WTC11 (cell line): Measurements from ENCODE around the gene CA5A. TPM values are rescaled to one million over a fixed set of nuclear protein-coding genes. Genes with fewer than 3 reads are reported as not detected.
"Not testable (repeated sequence)": the region's sequence is repeated elsewhere in the genome, so short reads cannot be mapped to it uniquely, and the experiment has no call there.

ENCODE experiments used
- ATAC-seq: fragments of 200-7000 bp; cut with Tn5 transposase; 2 replicates; pipeline ENCODE4 v1.10.0; 2021; ENCODE audit warnings: mild to moderate bottlenecking, moderate library complexity
- CTCF ChIA-PET: fragments of 300-600 bp; sonication (Branson Sonifier 250); formaldehyde crosslinking; loops from one replicate; lab custom pipeline; 2021; ENCODE audit warnings: antibody characterized with exemption; lab: Charles Lee
- POLR2A ChIA-PET: fragments of 350-600 bp; sonication (Branson Sonifier 250); formaldehyde crosslinking; loops from one replicate; lab custom pipeline; 2021; ENCODE audit warnings: antibody characterized with exemption; lab: Charles Lee
- DNase-seq: peaks from one replicate; pipeline ENCODE4 v3.0.0; 2021; ENCODE audit warnings: low spot score
- H3K27ac Mint-ChIP-seq: 2 replicates; pipeline ENCODE4 v1.8.0; 2021; ENCODE audit warnings: mixed read lengths
- H3K27me3 Mint-ChIP-seq: 2 replicates; pipeline ENCODE4 v1.8.0; 2021; ENCODE audit warnings: low read depth, mild to moderate bottlenecking, moderate library complexity, mixed read lengths
- H3K36me3 Mint-ChIP-seq: 2 replicates; pipeline ENCODE4 v1.8.0; 2021; ENCODE audit warnings: mixed read lengths
- H3K4me1 Mint-ChIP-seq: 2 replicates; pipeline ENCODE4 v1.8.0; 2022; ENCODE audit warnings: mixed read lengths
- H3K4me3 Mint-ChIP-seq: 2 replicates; pipeline ENCODE4 v1.8.0; 2021; ENCODE audit warnings: mild to moderate bottlenecking, moderate library complexity, mixed read lengths
- H3K9me3 Mint-ChIP-seq: 2 replicates; pipeline ENCODE4 v1.8.0; 2021; ENCODE audit warnings: mixed read lengths
- CREB1 ChIP-seq: sonication (generic); formaldehyde crosslinking; IDR thresholded peaks from 2 replicates; pipeline ENCODE4 v1.8.0; 2023; ENCODE audit warnings: mild to moderate bottlenecking, missing genetic modification reagents
- GRHL2 ChIP-seq: fragments of 250-450 bp; sonication (Bioruptor Pico); IDR thresholded peaks from 2 replicates; pipeline ENCODE4 v1.8.0; 2022; ENCODE audit warnings: mild to moderate bottlenecking, moderate library complexity; ENCODE audit not compliant: insufficient replicate concordance, severe bottlenecking
- TCF7 ChIP-seq: sonication (generic); formaldehyde crosslinking; IDR thresholded peaks from 2 replicates; pipeline ENCODE4 v1.8.0; 2022; ENCODE audit warnings: mild to moderate bottlenecking, low read depth, missing genetic modification reagents, moderate library complexity
- ZNF138 ChIP-seq: sonication (generic); formaldehyde crosslinking; conservative IDR thresholded peaks from 2 replicates; pipeline ENCODE4 v1.8.1; 2022; ENCODE audit warnings: mild to moderate bottlenecking, moderate library complexity, missing genetic modification reagents
- ZNF232 ChIP-seq: sonication (generic); formaldehyde crosslinking; IDR thresholded peaks from 2 replicates; pipeline ENCODE4 v1.8.0; 2022; ENCODE audit warnings: mild to moderate bottlenecking, missing genetic modification reagents
- total RNA-seq: library from RNA; stranded (reverse); gene quantifications from 3 replicates; pipeline ENCODE4 v1.2.3, GENCODE V29; 2021
- TF ChIP-seq, protein P1 (sequence below): sonication (generic); formaldehyde crosslinking; IDR thresholded peaks from 2 replicates; pipeline ENCODE4 v1.8.0; 2022; ENCODE audit warnings: missing genetic modification reagents
- TF ChIP-seq, protein P2 (sequence below): sonication (generic); formaldehyde crosslinking; IDR thresholded peaks from 2 replicates; pipeline ENCODE4 v1.8.1; 2023; ENCODE audit warnings: mild to moderate bottlenecking, missing genetic modification reagents
- TF ChIP-seq, protein P3 (sequence below): sonication (generic); formaldehyde crosslinking; IDR thresholded peaks from 2 replicates; pipeline ENCODE4 v1.8.1; 2022; ENCODE audit warnings: mild to moderate bottlenecking, missing genetic modification reagents, moderate library complexity, borderline replicate concordance
- TF ChIP-seq, protein P4 (sequence below): sonication (generic); formaldehyde crosslinking; IDR thresholded peaks from 2 replicates; pipeline ENCODE4 v1.8.0; 2023; ENCODE audit warnings: missing genetic modification reagents, mild to moderate bottlenecking, borderline replicate concordance

CA5A gene
- total RNA-seq, 1 experiment from 2014 or later, result not detected

DNA sequence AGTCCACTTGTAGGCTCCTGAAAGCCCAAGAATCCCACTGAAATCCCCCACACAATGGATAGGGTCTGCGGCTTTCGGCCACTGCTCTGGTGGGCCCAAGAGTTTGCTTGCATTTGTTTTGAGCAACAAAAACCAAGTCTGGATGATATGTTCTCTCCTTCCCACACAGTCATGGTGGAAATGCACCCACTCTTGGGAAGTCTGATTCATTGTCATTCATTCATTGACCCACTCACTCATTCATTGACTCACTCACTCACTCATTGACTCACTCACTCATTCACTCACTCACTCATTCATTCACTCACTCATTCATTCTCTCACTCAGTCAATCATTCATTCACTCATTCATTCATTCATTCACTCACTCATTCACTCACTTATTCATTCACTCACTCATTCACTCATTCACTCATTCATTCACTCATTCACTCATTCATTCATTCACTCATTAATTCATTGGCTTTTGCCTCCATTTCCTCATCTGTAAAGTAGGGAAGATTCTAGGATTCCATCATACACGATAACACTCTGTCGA is 2.2 kb upstream of the CA5A start (continued):
- TF ChIP-seq, protein P1, sequence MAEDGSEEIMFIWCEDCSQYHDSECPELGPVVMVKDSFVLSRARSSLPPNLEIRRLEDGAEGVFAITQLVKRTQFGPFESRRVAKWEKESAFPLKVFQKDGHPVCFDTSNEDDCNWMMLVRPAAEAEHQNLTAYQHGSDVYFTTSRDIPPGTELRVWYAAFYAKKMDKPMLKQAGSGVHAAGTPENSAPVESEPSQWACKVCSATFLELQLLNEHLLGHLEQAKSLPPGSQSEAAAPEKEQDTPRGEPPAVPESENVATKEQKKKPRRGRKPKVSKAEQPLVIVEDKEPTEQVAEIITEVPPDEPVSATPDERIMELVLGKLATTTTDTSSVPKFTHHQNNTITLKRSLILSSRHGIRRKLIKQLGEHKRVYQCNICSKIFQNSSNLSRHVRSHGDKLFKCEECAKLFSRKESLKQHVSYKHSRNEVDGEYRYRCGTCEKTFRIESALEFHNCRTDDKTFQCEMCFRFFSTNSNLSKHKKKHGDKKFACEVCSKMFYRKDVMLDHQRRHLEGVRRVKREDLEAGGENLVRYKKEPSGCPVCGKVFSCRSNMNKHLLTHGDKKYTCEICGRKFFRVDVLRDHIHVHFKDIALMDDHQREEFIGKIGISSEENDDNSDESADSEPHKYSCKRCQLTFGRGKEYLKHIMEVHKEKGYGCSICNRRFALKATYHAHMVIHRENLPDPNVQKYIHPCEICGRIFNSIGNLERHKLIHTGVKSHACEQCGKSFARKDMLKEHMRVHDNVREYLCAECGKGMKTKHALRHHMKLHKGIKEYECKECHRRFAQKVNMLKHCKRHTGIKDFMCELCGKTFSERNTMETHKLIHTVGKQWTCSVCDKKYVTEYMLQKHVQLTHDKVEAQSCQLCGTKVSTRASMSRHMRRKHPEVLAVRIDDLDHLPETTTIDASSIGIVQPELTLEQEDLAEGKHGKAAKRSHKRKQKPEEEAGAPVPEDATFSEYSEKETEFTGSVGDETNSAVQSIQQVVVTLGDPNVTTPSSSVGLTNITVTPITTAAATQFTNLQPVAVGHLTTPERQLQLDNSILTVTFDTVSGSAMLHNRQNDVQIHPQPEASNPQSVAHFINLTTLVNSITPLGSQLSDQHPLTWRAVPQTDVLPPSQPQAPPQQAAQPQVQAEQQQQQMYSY, result no peak
- no peak for TF ChIP-seq TCF7 (CRISPR knock-in tag)
- TF ChIP-seq ZNF138 (CRISPR knock-in tag), result no peak
- no peak for TF ChIP-seq GRHL2 (CRISPR knock-in tag)
- TF ChIP-seq, protein P2, sequence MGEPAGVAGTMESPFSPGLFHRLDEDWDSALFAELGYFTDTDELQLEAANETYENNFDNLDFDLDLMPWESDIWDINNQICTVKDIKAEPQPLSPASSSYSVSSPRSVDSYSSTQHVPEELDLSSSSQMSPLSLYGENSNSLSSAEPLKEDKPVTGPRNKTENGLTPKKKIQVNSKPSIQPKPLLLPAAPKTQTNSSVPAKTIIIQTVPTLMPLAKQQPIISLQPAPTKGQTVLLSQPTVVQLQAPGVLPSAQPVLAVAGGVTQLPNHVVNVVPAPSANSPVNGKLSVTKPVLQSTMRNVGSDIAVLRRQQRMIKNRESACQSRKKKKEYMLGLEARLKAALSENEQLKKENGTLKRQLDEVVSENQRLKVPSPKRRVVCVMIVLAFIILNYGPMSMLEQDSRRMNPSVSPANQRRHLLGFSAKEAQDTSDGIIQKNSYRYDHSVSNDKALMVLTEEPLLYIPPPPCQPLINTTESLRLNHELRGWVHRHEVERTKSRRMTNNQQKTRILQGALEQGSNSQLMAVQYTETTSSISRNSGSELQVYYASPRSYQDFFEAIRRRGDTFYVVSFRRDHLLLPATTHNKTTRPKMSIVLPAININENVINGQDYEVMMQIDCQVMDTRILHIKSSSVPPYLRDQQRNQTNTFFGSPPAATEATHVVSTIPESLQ, result no peak
- TF ChIP-seq, protein P3, sequence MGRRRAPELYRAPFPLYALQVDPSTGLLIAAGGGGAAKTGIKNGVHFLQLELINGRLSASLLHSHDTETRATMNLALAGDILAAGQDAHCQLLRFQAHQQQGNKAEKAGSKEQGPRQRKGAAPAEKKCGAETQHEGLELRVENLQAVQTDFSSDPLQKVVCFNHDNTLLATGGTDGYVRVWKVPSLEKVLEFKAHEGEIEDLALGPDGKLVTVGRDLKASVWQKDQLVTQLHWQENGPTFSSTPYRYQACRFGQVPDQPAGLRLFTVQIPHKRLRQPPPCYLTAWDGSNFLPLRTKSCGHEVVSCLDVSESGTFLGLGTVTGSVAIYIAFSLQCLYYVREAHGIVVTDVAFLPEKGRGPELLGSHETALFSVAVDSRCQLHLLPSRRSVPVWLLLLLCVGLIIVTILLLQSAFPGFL (CRISPR knock-in tag), result no peak
- TF ChIP-seq ZNF232 (CRISPR knock-in tag), result no peak
- TF ChIP-seq, protein P4, sequence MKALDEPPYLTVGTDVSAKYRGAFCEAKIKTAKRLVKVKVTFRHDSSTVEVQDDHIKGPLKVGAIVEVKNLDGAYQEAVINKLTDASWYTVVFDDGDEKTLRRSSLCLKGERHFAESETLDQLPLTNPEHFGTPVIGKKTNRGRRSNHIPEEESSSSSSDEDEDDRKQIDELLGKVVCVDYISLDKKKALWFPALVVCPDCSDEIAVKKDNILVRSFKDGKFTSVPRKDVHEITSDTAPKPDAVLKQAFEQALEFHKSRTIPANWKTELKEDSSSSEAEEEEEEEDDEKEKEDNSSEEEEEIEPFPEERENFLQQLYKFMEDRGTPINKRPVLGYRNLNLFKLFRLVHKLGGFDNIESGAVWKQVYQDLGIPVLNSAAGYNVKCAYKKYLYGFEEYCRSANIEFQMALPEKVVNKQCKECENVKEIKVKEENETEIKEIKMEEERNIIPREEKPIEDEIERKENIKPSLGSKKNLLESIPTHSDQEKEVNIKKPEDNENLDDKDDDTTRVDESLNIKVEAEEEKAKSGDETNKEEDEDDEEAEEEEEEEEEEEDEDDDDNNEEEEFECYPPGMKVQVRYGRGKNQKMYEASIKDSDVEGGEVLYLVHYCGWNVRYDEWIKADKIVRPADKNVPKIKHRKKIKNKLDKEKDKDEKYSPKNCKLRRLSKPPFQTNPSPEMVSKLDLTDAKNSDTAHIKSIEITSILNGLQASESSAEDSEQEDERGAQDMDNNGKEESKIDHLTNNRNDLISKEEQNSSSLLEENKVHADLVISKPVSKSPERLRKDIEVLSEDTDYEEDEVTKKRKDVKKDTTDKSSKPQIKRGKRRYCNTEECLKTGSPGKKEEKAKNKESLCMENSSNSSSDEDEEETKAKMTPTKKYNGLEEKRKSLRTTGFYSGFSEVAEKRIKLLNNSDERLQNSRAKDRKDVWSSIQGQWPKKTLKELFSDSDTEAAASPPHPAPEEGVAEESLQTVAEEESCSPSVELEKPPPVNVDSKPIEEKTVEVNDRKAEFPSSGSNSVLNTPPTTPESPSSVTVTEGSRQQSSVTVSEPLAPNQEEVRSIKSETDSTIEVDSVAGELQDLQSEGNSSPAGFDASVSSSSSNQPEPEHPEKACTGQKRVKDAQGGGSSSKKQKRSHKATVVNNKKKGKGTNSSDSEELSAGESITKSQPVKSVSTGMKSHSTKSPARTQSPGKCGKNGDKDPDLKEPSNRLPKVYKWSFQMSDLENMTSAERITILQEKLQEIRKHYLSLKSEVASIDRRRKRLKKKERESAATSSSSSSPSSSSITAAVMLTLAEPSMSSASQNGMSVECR (CRISPR knock-in tag), result no peak
- no peak for TF ChIP-seq CREB1 (CRISPR knock-in tag)

DNA sequence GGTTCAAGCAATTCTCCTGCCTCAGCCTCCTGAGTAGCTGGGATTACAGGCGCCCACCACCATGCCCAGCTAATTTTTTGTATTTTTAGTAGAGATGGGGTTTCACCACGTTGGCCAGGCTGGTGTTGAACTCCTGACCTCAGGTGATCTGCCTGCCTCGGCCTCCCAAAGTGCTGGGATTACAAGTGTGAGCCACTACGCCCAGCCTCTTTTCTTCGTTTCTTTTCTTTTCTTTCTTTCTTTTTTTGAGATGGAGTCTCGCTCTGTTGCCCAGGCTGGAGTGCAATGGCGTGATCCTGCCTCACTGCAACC is 858 bp upstream of the CA5A start:
- H3K9me3 Mint-ChIP-seq, H3K4me3 Mint-ChIP-seq, POLR2A ChIA-PET, ATAC-seq, H3K36me3 Mint-ChIP-seq, H3K27me3 Mint-ChIP-seq, DNase-seq, H3K4me1 Mint-ChIP-seq, H3K27ac Mint-ChIP-seq: not testable (repeated sequence)
- CTCF ChIA-PET, result interaction anchor here (1.7 kb wide), 1 partner anchor 19 kb away, joined by 5 read pairs; no protein-coding TSS in a partner anchor

DNA sequence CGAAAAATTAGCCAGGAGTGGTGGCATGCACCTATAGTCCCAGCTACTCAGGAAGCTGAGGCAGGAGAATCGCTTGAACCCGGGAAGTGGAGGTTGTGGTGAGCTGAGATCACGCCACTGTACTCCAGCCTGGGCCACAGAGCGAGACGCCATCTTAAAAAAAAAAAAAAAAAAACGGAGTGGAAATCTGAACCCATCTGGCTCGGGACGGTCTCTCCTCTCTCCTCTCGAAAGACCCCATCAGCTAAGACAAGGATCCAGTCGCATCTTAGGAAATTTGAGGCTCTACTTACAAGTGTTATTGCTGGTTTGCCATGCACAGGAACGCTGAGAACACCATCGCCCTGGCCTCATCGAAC is 334 bp downstream of the CA5A start:
- H3K4me1 Mint-ChIP-seq, H3K4me3 Mint-ChIP-seq, H3K27ac Mint-ChIP-seq, H3K36me3 Mint-ChIP-seq, POLR2A ChIA-PET, H3K27me3 Mint-ChIP-seq, DNase-seq, H3K9me3 Mint-ChIP-seq, ATAC-seq: not testable (repeated sequence)
- CTCF ChIA-PET, result interaction anchor here (0.7 kb wide), 1 partner anchor 328 kb away, joined by 5 read pairs; no protein-coding TSS in a partner anchor

DNA sequence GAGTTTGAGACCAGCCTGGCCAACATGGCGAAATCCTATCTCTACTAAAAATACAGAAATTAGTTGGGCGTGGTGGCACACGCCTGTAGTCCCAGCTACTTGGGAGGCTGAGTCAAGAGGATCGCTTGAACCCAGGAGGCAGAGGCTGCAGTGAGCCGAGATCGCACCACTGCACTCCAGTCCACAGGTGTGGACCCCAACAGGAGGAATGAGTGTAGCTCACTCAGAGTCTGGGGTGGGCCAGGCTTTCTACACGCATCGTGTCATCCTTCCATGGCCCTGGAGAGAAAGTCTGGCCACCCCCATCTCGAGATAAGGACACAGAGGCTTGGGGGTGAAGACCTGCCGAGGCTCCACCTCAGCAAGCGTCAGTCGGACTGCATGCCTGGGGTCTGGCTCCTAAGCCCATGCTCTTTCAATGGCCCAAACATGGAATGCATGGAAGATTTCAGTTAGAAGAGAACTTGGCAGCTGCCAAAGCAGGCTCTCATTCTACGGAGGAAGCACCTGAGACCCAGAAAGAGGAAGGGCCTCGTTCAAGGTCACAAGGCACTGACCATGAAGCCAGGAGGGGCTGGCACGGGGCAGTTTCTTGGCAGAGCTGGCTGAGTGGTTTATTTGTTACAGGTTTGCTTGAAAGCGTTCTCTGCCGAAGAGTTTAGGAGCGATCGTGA is 1.4 kb downstream of the CA5A start:
- DNase-seq, ATAC-seq, H3K4me3 Mint-ChIP-seq, POLR2A ChIA-PET, CTCF ChIA-PET, H3K9me3 Mint-ChIP-seq, H3K27ac Mint-ChIP-seq, H3K27me3 Mint-ChIP-seq, H3K36me3 Mint-ChIP-seq, H3K4me1 Mint-ChIP-seq: not testable (repeated sequence)
